Breast epithelium (tissue), 3 donors: ENCODE results near the gene RIMBP2.

Experiments used
- CTCF ChIP-seq, 3 donors: fragments of 450-650 bp; IDR thresholded peaks; one replicate each; pipeline ENCODE4 v1.5.1; 2016 to 2017; ENCODE audit warnings: antibody characterized with exemption in 3 of 3, mild to moderate bottlenecking in 3 of 3, moderate library complexity in 3 of 3
- POLR2A ChIP-seq: fragments of 450-650 bp; IDR thresholded peaks from one replicate; pipeline ENCODE4 v1.6.1; 2016; ENCODE audit warnings: antibody characterized with exemption, mild to moderate bottlenecking, moderate library complexity

GRCh38 chr12:130748786-130749185, 32.7 kb upstream of the RIMBP2 start:
- TF ChIP-seq CTCF (IDR thresholded peaks at IDR 0.05) (no peak), POLR2A (no peak)
